Activated CD4-positive, CD25-positive, alpha-beta regulatory T cell treated with anti-CD3 and anti-CD28 coated beads, Interleukin-2, amount 50 U/mL, for 24 hours (primary cell): ENCODE data around the gene UBE2G2.
"Not testable (repeated sequence)": the region's sequence is repeated elsewhere in the genome, so short reads cannot be mapped to it uniquely, and the experiment has no call there.

ENCODE experiments used
- ATAC-seq, 2 donors: fragments of 150-1000 bp; cut with Tn5 transposase; one replicate each; pipeline ENCODE4 v1.10.0; 2021; ENCODE audit warnings: mild to moderate bottlenecking in 1 of 2, moderate library complexity in 1 of 2

The UBE2G2 gene

GRCh38 chr21:44835647-44835973 lies 34.0 kb upstream of the UBE2G2 start:
- no peak for ATAC-seq

- ATAC-seq, result no peak
Observed at GRCh38 chr21:44834951-44835646, 33.5 kb upstream of the UBE2G2 start.

- no peak for ATAC-seq
Observed at GRCh38 chr21:44834231-44834950, 32.8 kb upstream of the UBE2G2 start.

GRCh38 chr21:44833663-44834062 lies 32.0 kb upstream of the UBE2G2 start:
- no peak for ATAC-seq

GRCh38 chr21:44832516-44833255 lies 31.1 kb upstream of the UBE2G2 start:
- not testable (repeated sequence) for ATAC-seq

- no peak for ATAC-seq
Observed at GRCh38 chr21:44831227-44831860, 29.7 kb upstream of the UBE2G2 start.

GRCh38 chr21:44829507-44830092 lies 28.0 kb upstream of the UBE2G2 start:
- ATAC-seq, result no peak

- no peak for ATAC-seq
Observed at GRCh38 chr21:44828362-44829056, 26.9 kb upstream of the UBE2G2 start.

GRCh38 chr21:44823179-44823660 lies 21.6 kb upstream of the UBE2G2 start:
- no peak for ATAC-seq

GRCh38 chr21:44822484-44823178 lies 21.0 kb upstream of the UBE2G2 start:
- no peak for ATAC-seq

GRCh38 chr21:44820851-44821250 lies 19.2 kb upstream of the UBE2G2 start:
- no peak for ATAC-seq

- no peak for ATAC-seq
Observed at GRCh38 chr21:44819283-44820243, 17.9 kb upstream of the UBE2G2 start.

GRCh38 chr21:44818640-44819011 lies 17.0 kb upstream of the UBE2G2 start:
- no peak for ATAC-seq

- ATAC-seq, result peak; percentile 77 to 78
Observed at GRCh38 chr21:44817914-44818639, 16.5 kb upstream of the UBE2G2 start, which contains the start of gene SUMO3. Gene SUMO3, minus strand, starts transcription at chr21:44818062. Its CDS starts 94 bp downstream, at chr21:44817968.

- ATAC-seq, result peak; percentile 77
Observed at GRCh38 chr21:44817506-44817880, 15.9 kb upstream of the UBE2G2 start.

- no peak for ATAC-seq
Observed at GRCh38 chr21:44816761-44817505, 15.3 kb upstream of the UBE2G2 start.

GRCh38 chr21:44815852-44816628 lies 14.4 kb upstream of the UBE2G2 start:
- ATAC-seq, result no peak

GRCh38 chr21:44815225-44815624 lies 13.6 kb upstream of the UBE2G2 start:
- ATAC-seq, result no peak
